Measurements from ENCODE around the gene TOM1.

TOM1 gene

GRCh38 chr22:35322893-35323292, 23.2 kb downstream of the TOM1 start:
- DNase-seq (ENCODE audit: low read depth in 3 of 3, low spot score in 1 of 3), result no peak

GRCh38 chr22:35323305-35323704, 23.6 kb downstream of the TOM1 start:
- no peak for DNase-seq (ENCODE audit: low read depth in 3 of 3, low spot score in 1 of 3)

GRCh38 chr22:35324067-35324466, 24.4 kb downstream of the TOM1 start:
- no peak for DNase-seq (ENCODE audit: low read depth in 3 of 3, low spot score in 1 of 3)

- DNase-seq (ENCODE audit: low read depth in 3 of 3, low spot score in 1 of 3), result no peak
These were observed 25.1 kb downstream of the TOM1 start for GRCh38 chr22:35324762-35325161.

GRCh38 chr22:35325209-35325608, 25.5 kb downstream of the TOM1 start:
- DNase-seq (ENCODE audit: low read depth in 3 of 3, low spot score in 1 of 3), result no peak

- no peak for DNase-seq (ENCODE audit: low read depth in 3 of 3, low spot score in 1 of 3)
These were observed 27.3 kb downstream of the TOM1 start for GRCh38 chr22:35326854-35327562.

- no peak for DNase-seq (ENCODE audit: low read depth in 3 of 3, low spot score in 1 of 3)
These were observed 28.2 kb downstream of the TOM1 start for GRCh38 chr22:35327690-35328471.

- no peak for DNase-seq (ENCODE audit: low read depth in 3 of 3, low spot score in 1 of 3)
These were observed 28.8 kb downstream of the TOM1 start for GRCh38 chr22:35328472-35328885.

- no peak for DNase-seq (ENCODE audit: low read depth in 3 of 3, low spot score in 1 of 3)
These were observed 29.6 kb downstream of the TOM1 start for GRCh38 chr22:35329114-35329847.

- DNase-seq (ENCODE audit: low read depth in 3 of 3, low spot score in 1 of 3), result peak in 1 of 3 donors; percentile 31
These were observed 30.7 kb downstream of the TOM1 start for GRCh38 chr22:35330258-35330861.

GRCh38 chr22:35332278-35332677, 32.6 kb downstream of the TOM1 start:
- no peak for DNase-seq (ENCODE audit: low read depth in 3 of 3, low spot score in 1 of 3)

- DNase-seq (ENCODE audit: low read depth in 3 of 3, low spot score in 1 of 3), result no peak
These were observed 33.5 kb downstream of the TOM1 start for GRCh38 chr22:35333220-35333619.

- DNase-seq (ENCODE audit: low read depth in 3 of 3, low spot score in 1 of 3), result no peak
These were observed 34.3 kb downstream of the TOM1 start for GRCh38 chr22:35334004-35334403.

GRCh38 chr22:35335468-35335867, 35.8 kb downstream of the TOM1 start:
- DNase-seq (ENCODE audit: low read depth in 3 of 3, low spot score in 1 of 3), result no peak

- DNase-seq (ENCODE audit: low read depth in 3 of 3, low spot score in 1 of 3), result no peak
These were observed 36.5 kb downstream of the TOM1 start for GRCh38 chr22:35335936-35336781.

GRCh38 chr22:35337932-35338331, 38.2 kb downstream of the TOM1 start:
- no peak for DNase-seq (ENCODE audit: low read depth in 3 of 3, low spot score in 1 of 3)

- DNase-seq (ENCODE audit: low read depth in 3 of 3, low spot score in 1 of 3), result no peak
These were observed 41.6 kb downstream of the TOM1 start for GRCh38 chr22:35341090-35341874.

GRCh38 chr22:35342390-35342789, 42.7 kb downstream of the TOM1 start:
- DNase-seq (ENCODE audit: low read depth in 3 of 3, low spot score in 1 of 3), result no peak

GRCh38 chr22:35343664-35344550, 44.2 kb downstream of the TOM1 start:
- DNase-seq (ENCODE audit: low read depth in 3 of 3, low spot score in 1 of 3), result no peak

All from stimulated activated CD4-positive, alpha-beta T cell treated with anti-CD3 and anti-CD28 coated beads, TNF-alpha, amount 100 ng/mL, for 1 hour (primary cell).